Stimulated activated naive CD8-positive, alpha-beta T cell treated with anti-CD3 and anti-CD28 coated beads, Interleukin-15, amount 100 ng/mL, for 72 hours (primary cell): ENCODE measurements around the gene ARMC7.
"Not testable (repeated sequence)": the region's sequence is repeated elsewhere in the genome, so short reads cannot be mapped to it uniquely, and the experiment has no call there.

Source experiments
- ATAC-seq: fragments of 150-1000 bp; cut with Tn5 transposase; 2 replicates; pipeline ENCODE4 v1.10.0; 2021; ENCODE audit warnings: mild to moderate bottlenecking, moderate library complexity
- DNase-seq, 2 donors: peaks; one replicate each; pipeline ENCODE4 v3.0.0; 2021 to 2022
- H3K27ac Mint-ChIP-seq, 2 donors: one replicate each; pipeline ENCODE4 v1.8.0; 2022; ENCODE audit warnings: mild to moderate bottlenecking in 2 of 2, mixed read lengths in 2 of 2, moderate library complexity in 2 of 2
- H3K27me3 Mint-ChIP-seq: one replicate; pipeline ENCODE4 v1.8.0; 2022; ENCODE audit warnings: mixed read lengths
- H3K4me1 Mint-ChIP-seq: one replicate; pipeline ENCODE4 v1.8.0; 2022; ENCODE audit warnings: mild to moderate bottlenecking, mixed read lengths
- H3K4me3 Mint-ChIP-seq, 2 donors: one replicate each; pipeline ENCODE4 v1.8.0; 2022; ENCODE audit warnings: mild to moderate bottlenecking in 2 of 2, mixed read lengths in 2 of 2, moderate library complexity in 1 of 2
- H3K9me3 Mint-ChIP-seq, 2 donors: one replicate each; pipeline ENCODE4 v1.8.0; 2022; ENCODE audit warnings: mixed read lengths in 2 of 2

Gene ARMC7

DNA sequence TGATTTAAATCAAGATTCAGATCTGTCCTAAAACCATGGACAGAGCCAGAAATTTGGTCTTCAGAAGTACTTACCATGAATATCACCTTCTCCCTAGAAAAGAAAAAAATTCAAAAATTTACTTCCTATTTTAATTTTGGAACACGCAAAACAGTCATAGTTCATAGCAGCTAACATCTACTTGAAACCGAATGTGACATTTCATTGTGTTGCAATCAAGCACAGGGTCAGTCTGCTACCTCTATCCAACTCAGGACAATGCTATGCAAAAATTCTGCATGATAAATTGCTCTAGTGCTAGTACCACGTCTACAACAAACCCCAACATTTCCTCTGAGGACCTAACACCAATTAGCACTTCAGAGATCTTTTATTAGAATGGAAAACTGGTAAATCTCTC lies 36.8 kb downstream of the ARMC7 start:
- H3K4me3 Mint-ChIP-seq = no peak overlapping the region
- peaks cover 3% of the 10 kb centered on the region for H3K4me1 Mint-ChIP-seq
- H3K9me3 Mint-ChIP-seq = no peaks in the 10 kb centered on the region
- peak overlapping the region in 1 of 2 donors; percentile 63 for H3K27ac Mint-ChIP-seq
- DNase-seq (no peak), ATAC-seq (no peak)
- H3K27me3 Mint-ChIP-seq = no peaks in the 10 kb centered on the region

- ATAC-seq (no peak), DNase-seq (no peak)
- no peak overlapping the region for H3K27ac Mint-ChIP-seq
- peaks cover 11% of the 10 kb centered on the region for H3K4me1 Mint-ChIP-seq
- H3K4me3 Mint-ChIP-seq = no peak overlapping the region
- no peaks in the 10 kb centered on the region for H3K27me3 Mint-ChIP-seq
- H3K9me3 Mint-ChIP-seq = no peaks in the 10 kb centered on the region
Measured at GRCh38 chr17:75147878-75148546, 38.2 kb downstream of the ARMC7 start.

DNA sequence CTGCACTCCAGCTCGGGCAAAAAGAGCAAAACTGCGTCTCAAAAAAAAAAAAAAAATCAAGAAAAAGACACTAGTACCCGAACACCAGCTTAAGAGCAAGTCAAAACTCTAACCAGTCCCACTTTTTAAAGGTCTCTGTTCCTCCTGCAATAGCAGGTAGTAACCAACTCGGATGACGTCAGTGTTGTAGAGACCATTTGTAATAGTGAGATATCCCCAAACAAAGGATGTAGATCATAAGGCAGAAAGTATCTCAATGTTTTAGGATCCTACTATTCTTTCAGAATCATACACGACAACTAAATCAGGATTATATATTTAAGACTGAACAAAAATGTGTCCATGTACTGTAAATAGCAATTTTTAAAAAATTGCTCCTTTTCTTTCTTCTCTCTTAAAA lies 42.2 kb downstream of the ARMC7 start:
- DNase-seq (no peak), ATAC-seq (no peak)
- Mint-ChIP-seq H3K27ac (no peak overlapping the region), H3K27me3 (no peaks in the 10 kb centered on the region), H3K9me3 (no peaks in the 10 kb centered on the region), H3K4me1 (peaks cover 28% of the 10 kb centered on the region), H3K4me3 (peak overlapping the region in 1 of 2 donors; percentile 93)

DNA sequence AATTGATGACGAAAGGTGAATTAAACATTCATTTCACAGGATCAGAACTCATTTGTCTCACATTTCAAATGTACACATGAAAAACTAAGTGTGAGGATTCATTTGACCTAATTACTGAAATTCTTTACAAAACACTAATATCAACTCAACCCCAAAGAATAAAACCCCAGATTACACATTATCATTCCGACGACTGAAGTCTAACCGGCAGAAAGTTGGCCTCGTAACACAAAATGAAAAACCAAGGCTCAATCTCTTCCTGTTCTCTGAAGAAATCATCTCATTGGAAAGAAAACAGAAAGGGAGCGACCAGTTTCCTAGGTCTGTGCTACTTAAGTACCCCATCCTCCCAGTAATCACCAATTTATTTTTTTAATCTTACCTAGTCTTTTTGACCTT lies 42.8 kb downstream of the ARMC7 start:
- no peaks in the 10 kb centered on the region for H3K9me3 Mint-ChIP-seq
- peak overlapping the region; percentile 93 to 96 for H3K4me3 Mint-ChIP-seq
- no peaks in the 10 kb centered on the region for H3K27me3 Mint-ChIP-seq
- no peak for ATAC-seq
- H3K4me1 Mint-ChIP-seq = peaks cover 33% of the 10 kb centered on the region
- H3K27ac Mint-ChIP-seq = peak overlapping the region; percentile 2 to 77
- DNase-seq = no peak

DNA sequence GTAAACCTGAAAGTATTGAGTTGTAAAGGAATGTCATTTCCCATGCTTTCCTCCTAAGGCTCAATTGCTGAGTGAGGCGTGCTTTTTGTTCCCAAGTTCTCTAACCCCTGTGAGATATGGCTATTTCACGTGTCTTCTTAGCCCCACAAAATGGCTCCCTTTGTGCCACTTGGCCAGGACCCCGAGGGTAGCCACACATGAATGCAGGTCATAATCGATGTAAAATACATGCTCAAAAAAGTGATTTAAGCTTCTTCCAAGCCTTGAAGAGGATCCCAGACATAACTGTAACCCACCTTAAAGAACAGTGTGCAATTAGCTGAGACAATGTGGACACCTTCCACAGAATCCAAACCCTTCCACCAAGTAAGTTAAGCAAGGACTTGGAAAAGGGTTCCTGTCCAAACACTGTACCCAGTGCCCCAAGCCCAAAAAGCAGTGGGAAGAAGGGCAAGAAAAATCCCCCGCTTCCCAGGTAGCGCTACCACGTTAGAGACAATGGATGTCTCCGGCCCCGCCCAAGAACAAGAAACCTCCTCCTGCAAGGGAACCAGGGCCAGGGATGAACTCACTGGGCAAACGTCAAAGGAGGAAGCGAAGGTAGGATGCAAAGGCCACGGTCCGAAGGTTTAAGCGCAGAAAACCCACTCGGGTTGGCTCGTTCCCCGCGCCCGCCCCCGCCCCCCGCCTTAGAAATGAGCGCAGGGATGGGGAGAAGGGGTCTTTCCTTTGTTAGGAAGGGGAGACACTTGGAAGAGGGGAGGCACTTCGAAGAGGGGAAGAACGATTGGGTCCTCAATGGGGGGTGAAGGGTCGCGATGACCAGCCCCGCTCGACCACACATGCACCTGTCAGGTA lies 43.4 kb downstream of the ARMC7 start:
- ATAC-seq (no peak), DNase-seq (no peak)
- Mint-ChIP-seq H3K27me3 (no peaks in the 10 kb centered on the region), H3K4me1 (peaks cover 36% of the 10 kb centered on the region), H3K4me3 (peak overlapping the region; percentile 93 to 96), H3K9me3 (no peaks in the 10 kb centered on the region), H3K27ac (peak overlapping the region; percentile 90 to 96)

- H3K27ac Mint-ChIP-seq = peak overlapping the region; percentile 90 to 96
- ATAC-seq (peak; percentile 4), DNase-seq (peak in 1 of 2 donors; percentile 36)
- peaks cover 36% of the 10 kb centered on the region for H3K4me1 Mint-ChIP-seq
- H3K9me3 Mint-ChIP-seq = no peaks in the 10 kb centered on the region
- peak overlapping the region; percentile 93 to 96 for H3K4me3 Mint-ChIP-seq
- no peaks in the 10 kb centered on the region for H3K27me3 Mint-ChIP-seq
Measured at GRCh38 chr17:75153780-75154194, 44.0 kb downstream of the ARMC7 start.

- H3K9me3 Mint-ChIP-seq = no peaks in the 10 kb centered on the region
- H3K27ac Mint-ChIP-seq = peak within 1 kb of the TSS; percentile 90 to 99
- ATAC-seq = peak; percentile 98
- peaks cover 36% of the 10 kb centered on the region for H3K4me1 Mint-ChIP-seq
- DNase-seq = peak; percentile 96 to 98
- no peaks in the 10 kb centered on the region for H3K27me3 Mint-ChIP-seq
- peak within 1 kb of the TSS; percentile 93 to 96 for H3K4me3 Mint-ChIP-seq
Measured at GRCh38 chr17:75154195-75155106, 44.7 kb downstream of the ARMC7 start, which contains the start of gene JPT1. Gene JPT1 (minus strand): TSS chr17:75154512. CDS start chr17:75154397, 115 bp downstream.

GRCh38 chr17:75155191-75155601 lies 45.4 kb downstream of the ARMC7 start:
- H3K27ac Mint-ChIP-seq = no peak overlapping the region
- DNase-seq = no peak
- no peak overlapping the region for H3K4me3 Mint-ChIP-seq
- no peak for ATAC-seq
- H3K4me1 Mint-ChIP-seq = peaks cover 36% of the 10 kb centered on the region
- no peaks in the 10 kb centered on the region for H3K9me3 Mint-ChIP-seq
- H3K27me3 Mint-ChIP-seq = no peaks in the 10 kb centered on the region

DNA sequence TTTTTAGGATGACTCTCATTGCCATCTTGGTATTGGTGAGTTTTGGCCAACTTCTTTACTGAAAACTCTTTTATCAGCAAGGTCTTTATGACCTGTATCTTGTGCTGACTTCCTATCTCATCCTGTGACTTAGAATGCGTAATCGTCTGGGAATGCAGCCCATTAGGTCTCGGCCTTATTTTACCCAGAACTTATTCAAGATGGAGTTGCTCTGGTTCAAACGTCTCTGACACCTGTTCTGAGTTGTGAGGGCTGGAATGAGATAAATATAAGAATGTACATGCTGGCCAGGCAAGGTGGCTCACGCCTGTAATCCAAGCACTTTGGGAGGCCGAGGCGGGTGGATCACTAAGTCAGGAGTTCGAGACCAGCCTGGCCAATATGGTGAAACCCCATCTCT lies 48.7 kb downstream of the ARMC7 start:
- not testable (repeated sequence) for H3K4me3 Mint-ChIP-seq, DNase-seq, H3K9me3 Mint-ChIP-seq, H3K27me3 Mint-ChIP-seq, ATAC-seq
- Mint-ChIP-seq H3K27ac (peak overlapping the region in 1 of 2 donors; percentile 33), H3K4me1 (peaks cover 22% of the 10 kb centered on the region)

DNA sequence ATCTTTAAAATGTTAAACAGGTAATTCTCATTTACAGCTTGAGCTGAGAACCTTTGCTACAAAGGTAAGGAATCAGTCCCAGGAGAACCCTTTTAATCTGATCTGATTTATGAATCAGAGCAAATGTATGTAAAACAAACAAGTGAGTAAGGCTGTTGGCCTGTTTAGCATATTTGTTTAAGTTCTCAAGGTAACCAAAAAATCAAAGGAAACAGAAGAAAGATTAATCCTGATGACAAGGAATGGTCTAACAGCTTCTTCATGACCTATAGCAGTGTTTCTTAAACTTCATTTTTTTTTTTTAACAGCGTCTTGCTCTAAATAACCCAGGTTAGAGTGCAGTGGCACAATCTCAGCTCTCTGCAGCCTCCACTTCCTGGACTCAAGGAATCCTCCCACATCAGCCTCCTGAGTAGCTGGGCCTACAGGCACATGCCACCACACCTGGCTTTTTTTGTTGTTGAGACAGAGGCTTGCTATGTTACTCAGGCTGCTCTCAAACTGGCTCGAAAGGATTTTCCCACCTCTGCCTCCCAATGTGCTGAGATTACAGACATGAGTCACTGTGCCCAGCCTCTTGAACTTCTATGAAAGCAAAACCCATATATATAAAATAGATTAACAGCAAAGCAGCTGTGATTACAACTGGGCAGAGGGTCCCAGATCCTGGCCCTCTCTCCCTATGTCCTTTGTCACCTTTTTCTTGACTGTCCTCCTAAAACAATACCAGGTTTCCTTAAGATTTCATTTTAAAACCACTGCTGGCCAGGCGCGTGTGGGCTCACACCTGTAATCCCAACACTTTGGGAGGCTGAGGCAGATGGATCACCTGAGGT lies 49.6 kb downstream of the ARMC7 start:
- H3K4me1 Mint-ChIP-seq = peaks cover 20% of the 10 kb centered on the region
- H3K27ac Mint-ChIP-seq = no peak overlapping the region

GRCh38 chr17:75160211-75160610 lies 50.4 kb downstream of the ARMC7 start:
- no peaks in the 10 kb centered on the region for H3K27me3 Mint-ChIP-seq
- no peak overlapping the region for H3K27ac Mint-ChIP-seq
- DNase-seq (no peak), ATAC-seq (no peak)
- peaks cover 12% of the 10 kb centered on the region for H3K4me1 Mint-ChIP-seq
- H3K4me3 Mint-ChIP-seq = no peak overlapping the region
- no peaks in the 10 kb centered on the region for H3K9me3 Mint-ChIP-seq

More for the DNA sequence above, 49.6 kb downstream of the ARMC7 start:
- ATAC-seq (no peak), DNase-seq (no peak)
- no peaks in the 10 kb centered on the region for H3K27me3 Mint-ChIP-seq
- H3K4me3 Mint-ChIP-seq = no peak overlapping the region
- H3K9me3 Mint-ChIP-seq = no peaks in the 10 kb centered on the region

DNA sequence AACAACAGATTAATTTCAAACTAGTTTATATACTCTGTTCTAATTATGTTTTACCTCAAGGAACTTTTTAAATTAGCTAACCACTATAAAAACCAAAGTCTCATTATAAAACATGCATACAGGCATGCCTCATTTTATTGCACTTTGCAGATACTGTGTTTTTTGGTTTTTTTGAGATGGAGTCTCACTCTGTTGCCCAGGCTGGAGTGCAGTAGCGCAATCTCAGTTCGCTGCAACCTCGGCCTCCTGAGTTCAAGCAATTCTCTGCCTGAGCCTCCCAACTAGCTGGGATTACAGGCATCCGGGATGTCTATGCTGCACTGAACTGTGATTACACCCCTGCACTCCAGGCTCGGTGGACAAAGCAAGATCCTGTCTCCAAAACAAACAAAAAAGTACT lies 53.3 kb downstream of the ARMC7 start:
- no peak overlapping the region for H3K4me3 Mint-ChIP-seq
- no peak for DNase-seq
- H3K9me3 Mint-ChIP-seq = no peaks in the 10 kb centered on the region
- H3K4me1 Mint-ChIP-seq = no peaks in the 10 kb centered on the region
- H3K27me3 Mint-ChIP-seq = no peaks in the 10 kb centered on the region
- H3K27ac Mint-ChIP-seq = no peak overlapping the region
- no peak for ATAC-seq

- ATAC-seq, DNase-seq, H3K27me3 Mint-ChIP-seq, H3K9me3 Mint-ChIP-seq, H3K4me3 Mint-ChIP-seq, H3K4me1 Mint-ChIP-seq: not testable (repeated sequence)
- H3K27ac Mint-ChIP-seq = peak overlapping the region in 1 of 2 donors; percentile 63
Measured at GRCh38 chr17:75164606-75165005, 54.8 kb downstream of the ARMC7 start.

GRCh38 chr17:75168998-75169397 lies 59.2 kb downstream of the ARMC7 start:
- Mint-ChIP-seq H3K27me3 (no peaks in the 10 kb centered on the region), H3K9me3 (no peaks in the 10 kb centered on the region), H3K4me3 (no peak overlapping the region), H3K4me1 (peaks cover 20% of the 10 kb centered on the region), H3K27ac (no peak overlapping the region)
- DNase-seq (no peak), ATAC-seq (no peak)
